ENCODE measurements around the gene S100P. TPM values are rescaled to one million over a fixed set of nuclear protein-coding genes. Genes with fewer than 3 reads are reported as not detected.
"Not testable (repeated sequence)": the region's sequence is repeated elsewhere in the genome, so short reads cannot be mapped to it uniquely, and the experiment has no call there.

Gene S100P
- total RNA-seq, 4 donors from 2014 or later = 15.8 to 65.8 (median 51.8) TPM

GRCh38 chr4:6673191-6673659 lies 20.5 kb upstream of the S100P start:
- H3K9me3 ChIP-seq; H3K27me3 ChIP-seq; DNase-seq; intact Hi-C loops (cut with DNase I): not testable (repeated sequence)
- H3K4me3 ChIP-seq = peak overlapping the region; percentile 58 to 89 (median 78)
- peak overlapping the region; percentile 75 to 95 (median 84) for H3K27ac ChIP-seq
- WGBS, 2 donors = 33 to 58% methylated on average over 2 to 10 of the region's 14 CpGs
- H3K4me1 ChIP-seq = peaks cover 22 to 63% (median 26%) of the 10 kb centered on the region in 3 donors
- TF ChIP-seq POLR2A (IDR thresholded peaks at IDR 0.05) = peak in 1 of 4 donors; percentile 58
- peaks cover 0 to 44% (median 0%) of the 10 kb centered on the region in 3 donors for H3K36me3 ChIP-seq

GRCh38 chr4:6673660-6674499 lies 19.8 kb upstream of the S100P start:
- peaks cover 0 to 41% (median 0%) of the 10 kb centered on the region in 3 donors for H3K36me3 ChIP-seq
- peak in 3 of 4 donors; percentile 43 to 72 (median 52) for TF ChIP-seq POLR2A (IDR thresholded peaks at IDR 0.05)
- TF ChIP-seq CTCF (IDR thresholded peaks at IDR 0.05) = peak in 1 of 6 experiments; percentile 53
- no peaks in the 10 kb centered on the region for H3K27me3 ChIP-seq
- H3K27ac ChIP-seq = peak overlapping the region; percentile 75 to 95 (median 84)
- peak; percentile 69 for DNase-seq
- 0 to 2% methylated on average over 33 to 37 of the region's 89 CpGs for WGBS, 2 donors
- intact Hi-C loops (cut with DNase I) = no loop called here
- H3K4me3 ChIP-seq = peak overlapping the region; percentile 58 to 89 (median 78)
- H3K9me3 ChIP-seq = no peaks in the 10 kb centered on the region
- peaks cover 22 to 59% (median 26%) of the 10 kb centered on the region in 3 donors for H3K4me1 ChIP-seq

GRCh38 chr4:6674500-6675149 lies 19.1 kb upstream of the S100P start:
- H3K36me3 ChIP-seq = peaks cover 0 to 34% (median 0%) of the 10 kb centered on the region in 3 donors
- H3K27ac ChIP-seq = peak overlapping the region; percentile 75 to 95 (median 84)
- H3K9me3 ChIP-seq = no peaks in the 10 kb centered on the region

DNA sequence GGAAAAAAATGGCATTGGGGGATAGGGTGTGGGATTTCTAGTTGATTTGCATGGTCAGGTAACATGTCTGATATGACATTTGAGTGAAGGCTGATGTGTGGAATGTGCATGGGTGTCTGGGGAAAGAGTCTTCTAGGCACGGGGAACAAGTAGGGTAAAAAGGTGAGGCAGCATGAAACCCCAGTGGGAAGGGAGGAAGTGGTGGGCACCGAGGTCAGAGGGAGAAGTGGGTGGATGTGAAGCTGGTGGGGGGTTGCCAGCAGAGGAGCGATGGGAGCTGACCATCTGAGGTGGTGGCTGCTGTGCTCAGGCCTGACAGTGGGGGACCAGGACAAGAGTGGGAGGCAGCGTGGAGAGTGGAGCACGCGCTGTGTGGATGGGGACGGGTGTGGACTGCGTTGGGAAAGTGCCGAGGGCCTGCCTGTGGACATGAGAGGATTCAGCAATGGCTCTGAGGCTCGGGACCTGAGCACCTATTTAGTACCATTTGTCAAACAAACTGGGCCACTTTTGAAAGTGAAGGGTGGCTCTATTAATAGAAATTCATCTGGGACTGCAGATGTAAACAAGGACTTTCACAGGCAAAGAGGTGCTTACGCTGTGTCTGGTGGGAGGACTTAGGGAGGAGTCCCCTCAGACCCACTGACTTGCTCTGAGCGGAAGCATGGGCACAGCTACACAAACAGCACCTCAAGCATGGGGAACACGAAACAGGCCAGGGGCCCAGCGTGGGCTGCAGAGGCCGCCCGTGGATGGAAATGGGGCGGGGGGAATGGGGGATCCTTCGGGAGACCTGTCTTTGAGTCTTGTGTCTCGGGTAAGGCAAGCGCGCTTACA lies 16.7 kb upstream of the S100P start:
- H3K27me3 ChIP-seq = no peaks in the 10 kb centered on the region
- no peak overlapping the region for H3K27ac ChIP-seq
- H3K4me1 ChIP-seq = peaks cover 22 to 53% (median 26%) of the 10 kb centered on the region in 3 donors
- TF ChIP-seq CTCF (IDR thresholded peaks at IDR 0.05) = no peak
- no peak for TF ChIP-seq POLR2A (IDR thresholded peaks at IDR 0.05)
- no peak overlapping the region for H3K4me3 ChIP-seq
- DNase-seq = no peak
- H3K9me3 ChIP-seq = no peaks in the 10 kb centered on the region
- 83 to 89% methylated on average over 20 to 21 of the region's 21 CpGs for WGBS, 2 donors
- peaks cover 0 to 24% (median 0%) of the 10 kb centered on the region in 3 donors for H3K36me3 ChIP-seq
- intact Hi-C loops (cut with DNase I) = no loop called here

More at GRCh38 chr4:6674500-6675149, 19.1 kb upstream of the S100P start:
- Histone ChIP-seq H3K27me3 (no peaks in the 10 kb centered on the region), H3K4me3 (peak overlapping the region; percentile 58 to 89 (median 78)), H3K4me1 (peaks cover 22 to 56% (median 26%) of the 10 kb centered on the region in 3 donors)
- no peak for DNase-seq
- TF ChIP-seq CTCF (IDR thresholded peaks at IDR 0.05) (peak in 5 of 6 experiments; percentile 30 to 60 (median 52)), POLR2A (IDR thresholded peaks at IDR 0.05) (no peak)
- intact Hi-C loops (cut with DNase I) = no loop called here
- 5% methylated on average over 29 to 40 of the region's 40 CpGs for WGBS, 2 donors
